ENCODE measurements around the gene WDR62.
"Not testable (repeated sequence)": the region's sequence is repeated elsewhere in the genome, so short reads cannot be mapped to it uniquely, and the experiment has no call there.

- not testable (repeated sequence) for TF ChIP-seq CTCF, EP300, POLR2A (IDR thresholded peaks at IDR 0.05)
Observed at GRCh38 chr19:36134867-36135266, 80.2 kb downstream of the WDR62 start.
